ENCODE results near the gene OGFOD3. TPM values are rescaled to one million over a fixed set of nuclear protein-coding genes. Genes with fewer than 3 reads are reported as not detected.

Gene OGFOD3
- total RNA-seq, 4 donors from 2014 or later, result 22.9 to 31.6 (median 28.6) TPM

DNA sequence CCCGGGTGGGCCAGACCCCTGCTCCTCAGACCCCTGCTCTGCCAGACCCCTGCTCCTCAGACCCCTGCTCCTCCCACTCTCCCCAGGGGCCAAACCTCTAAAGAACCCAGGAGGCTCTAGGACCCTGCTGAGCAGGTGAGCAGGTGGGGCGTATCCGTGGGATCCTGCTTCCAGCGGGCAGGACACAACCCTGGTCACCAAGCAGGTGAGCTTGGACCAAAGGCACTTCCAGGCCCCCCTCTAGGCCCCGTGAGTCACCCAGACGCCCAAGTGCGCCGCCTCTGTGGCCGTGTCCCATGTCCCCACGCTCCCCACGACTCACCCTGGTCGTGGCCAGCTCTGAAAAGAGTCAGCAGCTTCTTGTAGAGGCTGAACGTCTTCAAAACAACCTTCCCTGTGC is 27.2 kb upstream of the OGFOD3 start:
- no peak for DNase-seq (ENCODE audit: low spot score)
- no peak for TF ChIP-seq CTCF (IDR thresholded peaks at IDR 0.05)
- ATAC-seq (ENCODE audit: low FRiP score), result no peak

DNA sequence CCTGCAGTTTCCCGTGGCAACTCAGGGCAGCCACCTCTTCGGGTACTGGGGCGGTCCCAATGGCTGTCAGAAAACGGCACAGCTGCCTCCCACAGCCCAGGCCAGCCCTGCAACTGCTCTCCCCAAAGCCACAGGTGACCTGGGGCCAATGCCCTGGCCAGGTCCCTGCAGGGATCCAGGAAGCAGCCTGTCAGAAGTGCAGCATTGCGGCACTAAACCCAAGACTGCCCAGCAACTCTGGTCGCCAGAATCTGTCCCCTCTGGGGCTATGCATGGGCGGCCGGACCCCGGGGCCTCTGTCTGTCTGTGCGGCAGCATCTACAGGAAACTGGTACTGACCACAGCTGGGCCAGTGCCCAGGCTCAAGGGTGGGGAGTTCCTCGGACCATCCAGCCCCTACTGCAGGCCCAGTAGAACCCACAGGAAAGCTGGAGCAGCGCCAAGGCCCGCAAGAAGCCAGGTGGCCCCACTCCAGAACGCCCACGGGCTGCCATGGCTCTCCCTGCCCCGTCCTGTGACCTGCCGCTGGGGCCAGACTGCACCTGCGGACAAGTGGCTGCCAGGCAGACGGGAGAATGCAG is 26.6 kb upstream of the OGFOD3 start:
- TF ChIP-seq CTCF (IDR thresholded peaks at IDR 0.05), result no peak
- DNase-seq (ENCODE audit: low spot score) (no peak), ATAC-seq (ENCODE audit: low FRiP score) (no peak)

- ATAC-seq (ENCODE audit: low FRiP score) (no peak), DNase-seq (ENCODE audit: low spot score) (no peak)
- TF ChIP-seq CTCF (IDR thresholded peaks at IDR 0.05), result no peak
Measured at GRCh38 chr17:82444284-82444893, 26.0 kb upstream of the OGFOD3 start.

DNA sequence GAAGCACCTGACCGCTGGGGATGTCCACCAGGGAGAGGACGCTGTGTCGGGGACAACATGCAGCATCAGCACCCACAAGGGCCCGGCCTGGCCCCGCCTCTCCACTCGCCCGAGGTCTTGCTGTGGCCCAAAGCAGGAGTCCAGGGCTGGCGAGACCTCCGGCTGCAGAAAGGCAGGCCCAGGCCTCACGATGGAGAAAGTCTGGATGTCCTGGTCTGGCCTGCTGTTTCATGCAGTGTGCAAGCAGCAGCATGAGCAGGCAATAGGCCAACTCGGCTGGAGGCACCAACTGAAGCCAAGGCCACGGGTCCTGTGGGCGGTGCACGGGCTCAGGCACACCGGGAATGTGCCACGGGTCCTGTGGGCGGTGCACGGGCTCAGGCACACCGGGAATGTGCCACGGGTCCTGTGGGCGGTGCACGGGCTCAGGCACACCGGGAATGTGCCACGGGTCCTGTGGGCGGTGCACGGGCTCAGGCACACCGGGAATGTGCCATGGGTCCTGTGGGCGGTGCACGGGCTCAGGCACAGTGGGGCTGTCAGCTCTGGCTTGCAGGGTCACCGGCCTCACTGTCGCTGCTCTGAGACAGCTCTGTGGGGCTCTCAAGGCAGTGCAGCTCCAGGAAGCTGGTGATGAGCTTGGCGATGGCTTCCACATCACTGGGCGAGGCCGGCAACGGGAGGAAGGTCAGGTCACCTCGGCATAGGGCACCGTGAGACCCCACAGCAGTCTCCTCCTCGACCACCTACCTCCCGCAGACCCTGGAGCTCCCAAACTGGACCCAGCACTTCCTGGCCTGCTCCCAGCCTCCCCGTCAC is 25.3 kb upstream of the OGFOD3 start:
- TF ChIP-seq CTCF (IDR thresholded peaks at IDR 0.05), result no peak
- no peak for DNase-seq (ENCODE audit: low spot score)
- no peak for ATAC-seq (ENCODE audit: low FRiP score)

GRCh38 chr17:82442643-82443464 is 24.5 kb upstream of the OGFOD3 start:
- TF ChIP-seq CTCF (IDR thresholded peaks at IDR 0.05), result no peak
- ATAC-seq (ENCODE audit: low FRiP score) (no peak), DNase-seq (ENCODE audit: low spot score) (no peak)

DNA sequence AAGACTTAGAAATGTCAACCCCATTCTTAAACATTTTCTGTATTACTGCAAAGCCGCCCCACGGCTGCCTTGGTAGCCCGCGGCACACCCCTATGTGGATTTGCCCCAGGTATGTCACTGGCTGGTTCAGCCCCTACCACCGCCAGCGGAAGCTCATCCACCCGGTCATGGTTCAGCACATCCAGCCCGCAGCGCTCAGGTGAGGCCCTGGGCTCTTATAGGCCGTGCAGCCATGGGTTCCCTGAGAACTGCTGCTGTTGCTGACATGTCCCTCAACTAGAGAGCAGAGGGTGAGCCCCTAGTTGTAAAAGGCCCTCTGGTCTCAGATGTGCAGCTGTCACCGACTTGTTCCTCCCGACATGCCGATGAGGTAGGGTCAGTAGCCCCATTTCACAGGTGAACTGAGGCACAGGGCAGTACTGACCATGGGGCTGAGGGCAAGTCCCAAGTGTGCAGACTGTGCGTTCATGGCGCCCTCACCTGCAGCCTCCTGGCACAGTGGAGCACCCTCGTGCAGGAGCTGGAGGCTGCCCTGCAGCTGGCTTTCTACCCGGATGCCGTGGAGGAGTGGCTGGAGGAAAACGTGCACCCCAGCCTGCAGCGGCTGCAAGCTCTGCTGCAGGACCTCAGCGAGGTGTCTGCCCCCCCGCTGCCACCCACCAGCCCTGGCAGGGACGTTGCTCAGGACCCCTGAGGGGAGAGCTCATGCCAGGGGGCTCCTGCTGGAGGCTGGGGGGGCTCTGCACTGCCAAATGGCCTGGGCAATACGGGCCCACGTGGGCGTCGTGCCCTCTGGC is 23.5 kb upstream of the OGFOD3 start:
- ATAC-seq (ENCODE audit: low FRiP score) (no peak), DNase-seq (ENCODE audit: low spot score) (no peak)
- TF ChIP-seq CTCF (IDR thresholded peaks at IDR 0.05), result no peak

Data from omental fat pad (tissue), 4 donors.